GM18505 (cell line): ENCODE results near the gene SH2B3.
A peak's percentile ranks its signal among the peaks of the same experiment; 100 is the strongest.

Experiments
- ATAC-seq: cut with Tn5 transposase; IDR thresholded peaks from one replicate; pipeline ENCODE4 v1.9.1; 2021; ENCODE audit not compliant: unreplicated experiment
- POLR2A ChIP-seq: IDR thresholded peaks from 4 replicates; pipeline ENCODE4 v1.6.1; 2011; ENCODE audit warnings: borderline replicate concordance; ENCODE audit not compliant: insufficient read depth, insufficient read length; ENCODE audit errors: extremely low read depth

SH2B3 gene

GRCh38 chr12:111418594-111418880, 12.8 kb downstream of the SH2B3 start:
- no peak for TF ChIP-seq POLR2A
- no peak for ATAC-seq

- TF ChIP-seq POLR2A: no peak
- ATAC-seq: no peak
Measured at GRCh38 chr12:111419784-111420183, 14.1 kb downstream of the SH2B3 start.

GRCh38 chr12:111420494-111420893, 14.8 kb downstream of the SH2B3 start:
- no peak for ATAC-seq
- TF ChIP-seq POLR2A: no peak

- TF ChIP-seq POLR2A: no peak
- ATAC-seq: no peak
Measured at GRCh38 chr12:111424189-111424792, 18.6 kb downstream of the SH2B3 start.

GRCh38 chr12:111424793-111425251, 19.1 kb downstream of the SH2B3 start:
- TF ChIP-seq POLR2A: no peak
- no peak for ATAC-seq

DNA sequence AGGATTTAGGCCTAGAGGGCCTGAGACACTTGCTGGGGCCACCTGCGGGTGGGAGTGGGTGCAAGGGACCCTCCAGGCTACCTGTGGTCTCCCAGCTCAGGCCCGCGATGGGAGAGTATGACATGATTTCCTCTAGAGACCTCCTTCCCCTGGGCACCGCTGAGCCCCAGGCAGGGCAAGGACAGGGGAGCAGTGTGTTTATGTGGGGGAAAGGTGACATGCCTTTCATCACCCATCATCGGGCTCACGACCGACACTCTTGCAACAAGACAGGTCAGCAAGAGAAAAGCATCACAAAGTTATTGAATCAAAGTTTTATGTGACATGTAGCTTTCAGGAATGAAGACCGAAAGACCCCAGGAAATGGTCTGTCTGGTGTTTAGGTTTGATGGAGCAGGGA, 19.9 kb downstream of the SH2B3 start:
- no peak for ATAC-seq
- TF ChIP-seq POLR2A: no peak

DNA sequence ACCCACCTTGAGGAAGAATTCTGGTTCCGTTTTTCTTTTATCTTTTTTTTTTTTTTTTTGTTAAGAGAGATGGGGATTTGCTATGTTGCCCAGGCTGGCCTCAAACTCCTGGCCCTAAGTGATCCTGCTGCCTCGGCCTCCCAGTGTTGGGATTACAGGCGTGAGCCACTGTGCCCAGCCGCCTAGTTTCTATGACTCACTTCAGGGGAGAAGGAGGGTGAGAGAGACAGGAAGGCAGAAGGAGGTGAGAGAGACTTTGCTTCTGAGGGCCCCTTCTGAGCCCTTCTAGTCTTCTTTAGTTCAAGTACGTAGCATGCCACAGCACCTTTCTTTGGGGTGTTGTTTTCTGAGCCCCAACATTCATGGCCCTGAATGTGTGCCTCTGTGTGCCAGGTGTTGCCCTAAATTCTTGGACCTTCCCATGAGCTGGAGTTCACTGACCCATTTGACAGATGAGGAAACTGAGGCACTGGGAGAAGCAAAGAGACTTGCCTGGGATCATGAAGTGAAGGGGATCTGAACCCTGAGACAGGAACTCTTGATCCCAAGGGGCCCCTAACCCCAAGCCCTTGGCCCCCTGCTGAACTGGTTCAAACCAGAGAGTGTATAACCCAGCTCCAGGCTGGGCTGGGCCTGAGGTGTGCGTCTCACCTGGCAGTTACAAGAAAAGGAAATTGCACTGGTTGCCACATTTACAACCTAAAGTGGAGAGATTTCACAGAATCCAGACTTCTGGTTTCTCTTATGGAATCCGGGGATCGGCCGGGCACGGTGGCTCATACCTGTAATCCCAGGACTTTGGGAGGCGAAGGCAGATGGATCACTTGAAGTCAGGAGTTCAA, 20.8 kb downstream of the SH2B3 start:
- ATAC-seq: no peak
- no peak for TF ChIP-seq POLR2A

DNA sequence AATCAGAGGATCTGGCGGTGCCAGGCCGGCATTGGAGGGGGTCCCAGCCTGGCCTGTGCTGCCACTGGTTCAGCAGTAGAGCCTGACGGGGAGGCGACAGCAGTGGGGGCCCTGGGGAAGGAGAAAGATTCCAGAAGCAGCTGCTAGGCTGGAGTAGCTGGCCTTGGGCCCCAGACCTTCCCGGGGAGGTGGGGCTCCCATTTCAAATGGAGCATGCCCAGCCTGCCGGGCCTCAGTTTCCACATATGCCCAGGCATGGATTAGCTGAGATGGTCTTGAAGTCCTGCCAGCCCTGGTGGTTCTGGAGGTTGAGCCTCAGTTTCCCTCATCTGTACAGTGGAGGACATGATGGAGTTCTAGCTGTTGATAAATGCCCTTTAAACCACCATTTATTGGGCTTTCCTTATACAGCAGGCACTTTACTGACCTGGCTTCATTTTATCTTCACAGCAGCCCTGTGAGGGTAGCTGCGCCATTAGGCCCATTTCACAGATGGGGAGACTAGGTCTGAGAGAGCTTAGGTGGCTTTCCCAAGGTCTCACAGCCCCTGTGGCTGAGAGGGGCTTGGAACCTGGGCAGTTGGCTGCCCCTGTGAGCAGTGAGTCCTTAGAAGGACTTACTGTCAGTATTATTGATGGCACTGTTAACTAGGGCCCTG, 21.8 kb downstream of the SH2B3 start:
- no peak for TF ChIP-seq POLR2A
- no peak for ATAC-seq

- TF ChIP-seq POLR2A: no peak
- no peak for ATAC-seq
Measured at GRCh38 chr12:111428081-111428727, 22.5 kb downstream of the SH2B3 start.

GRCh38 chr12:111428728-111429175, 23.0 kb downstream of the SH2B3 start:
- no peak for ATAC-seq
- TF ChIP-seq POLR2A: no peak

GRCh38 chr12:111429828-111430432, 24.2 kb downstream of the SH2B3 start:
- ATAC-seq: no peak
- peak; percentile 28 for TF ChIP-seq POLR2A

DNA sequence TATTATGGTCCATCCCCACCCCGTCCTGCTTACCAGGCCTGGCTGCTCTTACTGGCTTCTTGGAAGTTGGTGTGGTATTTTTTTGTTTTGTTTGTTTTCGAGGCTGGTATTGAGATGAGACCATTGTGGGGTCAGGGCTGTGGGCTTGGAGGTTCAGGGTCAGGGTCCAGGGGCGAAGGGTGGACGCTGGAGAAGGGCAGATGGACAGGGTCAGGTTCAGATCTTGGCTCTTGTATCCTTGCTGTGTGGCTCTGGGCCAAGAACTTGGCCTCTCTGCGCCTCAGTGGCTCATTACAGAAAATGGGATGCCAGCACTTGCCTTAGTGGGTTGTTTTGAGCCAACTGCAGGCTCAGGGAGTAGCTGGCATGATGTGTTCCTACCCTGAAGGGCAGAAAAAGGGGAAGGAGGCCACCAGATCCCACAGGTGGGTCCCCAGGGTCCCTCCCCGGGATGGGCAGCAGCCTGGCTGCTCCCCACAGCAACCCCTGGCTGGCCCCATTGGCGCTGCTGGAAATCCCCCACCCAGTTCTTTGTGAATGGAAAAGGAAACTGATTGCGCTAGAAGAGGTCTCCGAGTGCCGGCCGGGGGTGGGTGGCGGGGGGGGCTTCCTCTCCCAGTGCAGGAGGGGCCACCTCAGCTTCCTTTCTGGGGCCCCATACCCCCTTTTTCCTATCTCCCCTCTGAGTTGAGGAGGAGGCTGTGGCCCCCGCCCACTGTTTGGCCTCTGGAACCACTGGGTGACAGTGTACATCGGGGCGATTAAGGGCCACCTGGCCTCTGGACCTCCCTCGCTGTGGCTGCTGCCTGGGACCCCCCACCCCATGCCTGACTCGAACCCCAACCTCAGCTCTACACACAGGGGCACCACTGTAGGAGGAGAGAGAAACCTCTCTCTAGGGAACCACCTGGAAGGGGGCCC, 25.0 kb downstream of the SH2B3 start:
- TF ChIP-seq POLR2A: no peak
- ATAC-seq: no peak
